Uterus (tissue), 4 donors: ENCODE measurements around the gene VPS26B. TPM values are rescaled to one million over a fixed set of nuclear protein-coding genes. Genes with fewer than 3 reads are reported as not detected.

Source experiments
- DNase-seq, 2 donors: peaks; one replicate each; pipeline ENCODE4 v3.0.0-alpha.2; 2019 to 2020
- H3K27ac ChIP-seq, 2 donors: fragments of 200-600 bp; sonication (generic); 1 replicate in 1 of 2; 2 replicates in 1 of 2; pipeline ENCODE4 v1.5.1; 2016 to 2018
- H3K27me3 ChIP-seq, 2 donors: fragments of 200-600 bp; sonication (generic); one replicate each; pipeline ENCODE4 v1.5.1; 2018 to 2019; ENCODE audit warnings: control low read depth in 1 of 2
- H3K36me3 ChIP-seq, 2 donors: fragments of 200-600 bp; sonication (generic); one replicate each; pipeline ENCODE4 v1.5.1; 2019; ENCODE audit warnings: control low read depth in 1 of 2
- H3K4me1 ChIP-seq, 2 donors: fragments of 200-600 bp; sonication (generic); one replicate each; pipeline ENCODE4 v1.5.1; 2018 to 2019; ENCODE audit warnings: control low read depth in 1 of 2
- H3K4me3 ChIP-seq, 2 donors: fragments of 200-600 bp; sonication (generic); 1 replicate in 1 of 2; 2 replicates in 1 of 2; pipeline ENCODE4 v1.5.1; 2018 to 2019; ENCODE audit warnings: mild to moderate bottlenecking in 1 of 2
- H3K9me3 ChIP-seq, 2 donors: fragments of 200-600 bp; sonication (generic); one replicate each; pipeline ENCODE4 v1.5.1; 2019; ENCODE audit warnings: control low read depth in 1 of 2
- CTCF ChIP-seq, 4 experiments: fragments of 200-600 bp in 2 of 4; fragments of 450-650 bp in 2 of 4; sonication (generic) in 2 of 4; IDR thresholded peaks; one replicate each; pipeline ENCODE4 v1.5.1; 2016 to 2019; ENCODE audit warnings: antibody characterized with exemption in 4 of 4, mild to moderate bottlenecking in 2 of 4, moderate library complexity in 1 of 4
- POLR2A ChIP-seq, 2 donors: fragments of 450-650 bp; IDR thresholded peaks; one replicate each; pipeline ENCODE4 v1.6.1; 2016; ENCODE audit warnings: antibody characterized with exemption in 2 of 2, mild to moderate bottlenecking in 1 of 2, moderate library complexity in 1 of 2
- intact Hi-C: fragments of 100-400 bp; cut with DNase I; formaldehyde crosslinking; loops from one replicate; pipeline ENCODE4 v1.15.1; 2023; ENCODE audit warnings: low total_unique reads
- total RNA-seq, 4 donors: library from RNA; depleted of rRNA in 3 of 4; stranded (reverse); fragments of >200 nt in 3 of 4; gene quantifications; one replicate each; pipeline versions ENCODE4 v1.1.0 to v1.2.4, GENCODE V29; 2014 to 2023
- donor health status: DM: yes; HTN: yes; CAD: no.

VPS26B gene
- total RNA-seq, 4 donors from 2014 or later, result 10.6 to 46.5 (median 39.8) TPM

GRCh38 chr11:134237557-134237922 is 13.1 kb downstream of the VPS26B start:
- DNase-seq, result no peak
- Histone ChIP-seq H3K27me3 (no peaks in the 10 kb centered on the region), H3K9me3 (no peaks in the 10 kb centered on the region), H3K4me3 (no peak overlapping the region), H3K4me1 (no peaks in the 10 kb centered on the region), H3K27ac (no peak overlapping the region), H3K36me3 (no peaks in the 10 kb centered on the region)
- intact Hi-C loops, result no loop called here
- TF ChIP-seq POLR2A (IDR thresholded peaks at IDR 0.05), result no peak
- no peak for TF ChIP-seq CTCF (IDR thresholded peaks at IDR 0.05)

GRCh38 chr11:134238956-134239355 is 14.5 kb downstream of the VPS26B start:
- H3K4me1 ChIP-seq, result no peaks in the 10 kb centered on the region
- TF ChIP-seq POLR2A (IDR thresholded peaks at IDR 0.05) (no peak), CTCF (IDR thresholded peaks at IDR 0.05) (no peak)
- no peak overlapping the region for H3K4me3 ChIP-seq
- no peaks in the 10 kb centered on the region for H3K36me3 ChIP-seq
- no peaks in the 10 kb centered on the region for H3K9me3 ChIP-seq
- intact Hi-C loops, result no loop called here
- no peak for DNase-seq
- no peak overlapping the region for H3K27ac ChIP-seq
- no peaks in the 10 kb centered on the region for H3K27me3 ChIP-seq

- no peaks in the 10 kb centered on the region for H3K27me3 ChIP-seq
- H3K4me3 ChIP-seq, result no peak overlapping the region
- H3K4me1 ChIP-seq, result no peaks in the 10 kb centered on the region
- no peaks in the 10 kb centered on the region for H3K9me3 ChIP-seq
- intact Hi-C loops, result no loop called here
- no peak overlapping the region for H3K27ac ChIP-seq
- no peak for DNase-seq
- TF ChIP-seq CTCF (IDR thresholded peaks at IDR 0.05) (no peak), POLR2A (IDR thresholded peaks at IDR 0.05) (no peak)
- H3K36me3 ChIP-seq, result no peaks in the 10 kb centered on the region
Observed at GRCh38 chr11:134240592-134240991, 16.1 kb downstream of the VPS26B start.

GRCh38 chr11:134242376-134242775 is 17.9 kb downstream of the VPS26B start:
- Histone ChIP-seq H3K27me3 (no peaks in the 10 kb centered on the region), H3K9me3 (no peaks in the 10 kb centered on the region)

GRCh38 chr11:134243913-134244312 is 19.4 kb downstream of the VPS26B start:
- no peaks in the 10 kb centered on the region for H3K27me3 ChIP-seq
- H3K27ac ChIP-seq, result no peak overlapping the region
- intact Hi-C loops, result no loop called here
- H3K9me3 ChIP-seq, result no peaks in the 10 kb centered on the region
- no peak for DNase-seq
- TF ChIP-seq CTCF (IDR thresholded peaks at IDR 0.05) (no peak), POLR2A (IDR thresholded peaks at IDR 0.05) (no peak)
- H3K4me3 ChIP-seq, result no peak overlapping the region
- H3K36me3 ChIP-seq, result no peaks in the 10 kb centered on the region
- no peaks in the 10 kb centered on the region for H3K4me1 ChIP-seq

More at GRCh38 chr11:134242376-134242775, 17.9 kb downstream of the VPS26B start:
- intact Hi-C loops, result no loop called here
- Histone ChIP-seq H3K36me3 (no peaks in the 10 kb centered on the region), H3K27ac (no peak overlapping the region), H3K4me1 (no peaks in the 10 kb centered on the region), H3K4me3 (no peak overlapping the region)
- TF ChIP-seq CTCF (IDR thresholded peaks at IDR 0.05) (no peak), POLR2A (IDR thresholded peaks at IDR 0.05) (no peak)
- DNase-seq, result no peak
